NCI-H2196 (cell line): ENCODE results near the gene NDE1.
"Not testable (repeated sequence)": the region's sequence is repeated elsewhere in the genome, so short reads cannot be mapped to it uniquely, and the experiment has no call there.

ENCODE experiments used
- DNase-seq: peaks from one replicate; lab custom pipeline; 2025; ENCODE audit not compliant: unreplicated experiment; lab: John Stamatoyannopoulos, UW

Gene NDE1

GRCh38 chr16:15692508-15692907 lies 42.5 kb downstream of the NDE1 start:
- not testable (repeated sequence) for DNase-seq

DNA sequence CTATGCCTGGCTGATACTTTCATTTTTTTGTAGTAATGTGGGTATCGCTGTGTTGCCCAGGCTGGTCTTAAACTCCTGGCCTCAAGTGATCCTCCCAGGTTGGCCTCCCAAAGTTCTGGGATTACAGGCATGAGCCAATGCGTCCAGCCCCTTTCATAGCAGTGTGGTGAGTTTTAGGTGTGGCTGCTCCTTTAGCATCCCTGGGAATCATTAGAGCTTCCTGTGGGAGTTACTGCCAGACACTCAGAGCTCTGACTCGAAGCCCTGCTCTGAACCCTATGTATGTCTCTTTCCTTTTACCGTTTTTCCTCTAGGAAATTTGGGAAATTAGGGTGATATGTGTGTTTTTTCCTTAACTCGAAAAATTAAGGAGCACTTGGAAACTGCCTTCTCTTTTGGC lies 44.5 kb downstream of the NDE1 start:
- DNase-seq = no peak

GRCh38 chr16:15699819-15700218 lies 49.8 kb downstream of the NDE1 start:
- no peak for DNase-seq

GRCh38 chr16:15701367-15701766 lies 51.3 kb downstream of the NDE1 start:
- no peak for DNase-seq

DNA sequence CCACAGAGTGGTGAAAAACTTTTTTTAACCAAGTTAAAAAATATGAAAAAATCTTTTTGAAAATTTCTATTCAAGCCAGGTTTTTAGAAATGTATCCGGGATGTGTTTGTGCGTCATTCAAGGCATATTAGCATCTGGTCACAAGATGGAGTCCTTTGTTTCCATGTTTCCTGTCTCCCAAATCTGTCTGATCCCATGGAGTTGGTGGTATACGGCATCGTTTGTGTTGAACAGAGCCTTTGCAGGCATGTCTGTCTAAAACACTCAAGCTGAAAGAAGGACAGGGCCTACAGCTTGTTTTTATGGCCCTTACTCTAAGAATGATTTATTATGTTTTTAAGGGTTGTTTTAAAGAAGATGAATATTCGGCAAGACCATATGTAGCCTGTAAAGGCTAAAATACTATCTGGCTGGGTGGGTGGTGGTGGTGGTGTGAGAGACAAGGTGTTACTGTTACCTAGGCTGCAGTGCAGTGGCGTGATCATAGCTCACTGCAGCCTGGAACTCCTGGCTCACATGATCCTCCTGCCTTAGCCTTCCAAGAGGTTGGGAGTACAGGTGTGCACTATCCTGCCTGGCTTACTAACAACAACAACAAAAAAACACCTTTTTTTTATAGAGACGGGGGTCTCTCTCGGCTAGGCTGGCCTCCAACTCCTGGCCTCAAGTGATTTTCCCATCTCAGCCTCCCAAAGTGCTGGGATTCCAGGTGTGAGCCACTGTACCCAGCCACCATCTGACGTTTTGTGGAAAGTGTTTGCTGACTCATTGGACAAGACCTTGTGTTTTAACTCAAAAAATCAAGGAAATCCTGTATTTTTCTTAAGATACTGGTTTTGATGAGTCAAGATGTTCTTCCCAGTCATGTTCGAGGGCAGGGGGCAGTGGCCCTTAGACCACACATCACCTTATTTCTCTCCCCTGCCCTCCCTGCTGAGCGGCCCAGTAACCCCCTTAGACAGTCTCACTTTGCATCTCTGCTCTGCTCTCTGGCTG lies 52.2 kb downstream of the NDE1 start:
- no peak for DNase-seq

DNA sequence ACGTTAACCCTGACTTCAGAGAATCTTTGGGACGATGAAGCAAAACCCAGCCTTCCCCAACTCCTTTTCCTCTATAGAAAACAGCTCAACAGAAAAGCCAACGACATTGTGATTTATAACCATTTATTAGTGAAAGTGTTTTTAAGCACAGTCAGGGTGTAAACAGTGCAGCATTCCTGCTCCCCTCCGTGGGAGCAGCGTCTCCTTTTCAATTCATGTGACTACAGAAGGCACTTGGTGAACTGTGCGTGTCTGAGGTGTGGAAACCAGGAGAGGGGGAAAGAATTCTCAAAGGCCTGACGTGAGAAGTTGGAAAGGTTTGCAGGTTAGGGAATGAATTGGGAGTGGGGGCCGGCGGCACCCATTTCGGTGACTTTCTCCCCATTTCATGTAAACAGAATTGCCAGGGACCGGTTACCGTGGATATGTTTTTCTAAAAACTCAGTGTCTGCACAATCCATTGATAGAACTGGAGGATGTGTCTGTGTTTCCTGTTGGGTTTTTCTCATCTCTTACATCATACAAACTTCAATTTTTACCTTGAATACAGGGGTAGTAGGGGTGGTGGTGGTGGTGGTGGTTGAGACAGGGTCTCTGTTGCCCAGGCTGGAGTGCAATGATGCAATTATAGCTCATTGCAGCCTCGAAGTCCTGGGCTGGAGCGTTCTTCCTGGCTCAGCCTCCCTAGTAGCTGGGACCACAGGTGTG lies 53.1 kb downstream of the NDE1 start:
- DNase-seq = no peak

- peak; percentile 79 for DNase-seq
Observed at GRCh38 chr16:15704545-15704987, 54.5 kb downstream of the NDE1 start.

DNA sequence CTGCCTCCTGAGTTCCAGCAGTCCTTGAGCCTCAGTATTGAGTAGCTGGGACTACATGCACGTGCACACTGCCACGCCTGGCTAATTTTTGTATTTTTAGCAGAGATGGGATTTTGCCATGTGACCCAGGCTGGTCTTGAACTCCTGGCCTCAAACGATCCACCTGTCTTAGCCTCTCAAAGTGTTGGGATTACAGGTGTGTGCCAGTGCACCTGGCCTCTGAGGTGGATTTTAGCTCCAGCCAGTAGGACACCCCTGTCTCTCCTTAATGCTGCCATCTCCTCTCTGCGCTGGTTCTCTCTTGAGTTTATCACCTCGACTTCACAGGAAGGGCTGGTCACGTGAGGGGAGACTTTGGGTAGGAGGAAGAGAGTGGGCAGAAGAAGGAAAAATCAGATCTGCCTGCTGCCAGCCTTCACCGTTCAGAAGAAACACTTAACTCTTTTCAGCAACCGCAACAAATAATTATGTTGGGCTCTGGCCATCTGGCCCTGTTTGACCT lies 55.1 kb downstream of the NDE1 start:
- no peak for DNase-seq

DNA sequence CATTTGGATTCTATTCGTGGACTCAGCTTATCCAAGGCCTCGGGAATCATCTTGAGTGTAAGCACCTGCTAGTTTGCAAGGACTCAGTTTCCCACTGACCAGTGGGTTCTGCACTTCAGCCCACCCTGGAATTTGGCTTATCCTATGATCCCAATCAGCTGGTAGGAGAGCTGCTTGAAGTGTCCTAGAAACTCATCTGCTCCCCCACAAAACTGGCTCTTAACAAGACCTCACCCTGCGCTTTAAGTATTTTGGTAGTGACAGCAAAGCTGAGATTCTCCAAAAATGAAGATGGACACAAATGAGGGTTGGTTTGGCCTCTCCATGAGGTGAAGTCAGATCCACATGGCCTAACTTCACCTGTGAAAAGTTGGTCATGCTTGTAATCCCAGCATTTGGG lies 57.3 kb downstream of the NDE1 start:
- DNase-seq = no peak

GRCh38 chr16:15708096-15708495 lies 58.1 kb downstream of the NDE1 start:
- no peak for DNase-seq

DNA sequence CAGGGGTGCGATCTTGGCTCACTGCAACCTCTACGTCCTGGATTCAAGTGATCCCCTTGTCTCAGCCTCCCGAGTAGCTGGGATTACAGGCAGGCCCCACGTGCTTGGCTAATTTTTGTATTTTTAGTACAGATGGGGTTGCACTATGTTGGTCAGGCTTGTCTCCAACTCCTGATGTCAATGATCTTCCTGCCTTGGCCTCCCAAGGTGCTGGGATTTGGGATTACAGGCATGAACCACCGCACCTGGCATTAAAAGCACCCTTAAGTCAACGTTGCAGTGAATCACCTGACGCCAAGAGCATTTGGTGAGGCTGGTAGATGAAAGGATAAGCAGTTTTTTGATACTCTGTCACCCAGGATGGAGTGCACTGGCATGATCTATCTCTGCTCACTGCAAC lies 59.0 kb downstream of the NDE1 start:
- no peak for DNase-seq

DNA sequence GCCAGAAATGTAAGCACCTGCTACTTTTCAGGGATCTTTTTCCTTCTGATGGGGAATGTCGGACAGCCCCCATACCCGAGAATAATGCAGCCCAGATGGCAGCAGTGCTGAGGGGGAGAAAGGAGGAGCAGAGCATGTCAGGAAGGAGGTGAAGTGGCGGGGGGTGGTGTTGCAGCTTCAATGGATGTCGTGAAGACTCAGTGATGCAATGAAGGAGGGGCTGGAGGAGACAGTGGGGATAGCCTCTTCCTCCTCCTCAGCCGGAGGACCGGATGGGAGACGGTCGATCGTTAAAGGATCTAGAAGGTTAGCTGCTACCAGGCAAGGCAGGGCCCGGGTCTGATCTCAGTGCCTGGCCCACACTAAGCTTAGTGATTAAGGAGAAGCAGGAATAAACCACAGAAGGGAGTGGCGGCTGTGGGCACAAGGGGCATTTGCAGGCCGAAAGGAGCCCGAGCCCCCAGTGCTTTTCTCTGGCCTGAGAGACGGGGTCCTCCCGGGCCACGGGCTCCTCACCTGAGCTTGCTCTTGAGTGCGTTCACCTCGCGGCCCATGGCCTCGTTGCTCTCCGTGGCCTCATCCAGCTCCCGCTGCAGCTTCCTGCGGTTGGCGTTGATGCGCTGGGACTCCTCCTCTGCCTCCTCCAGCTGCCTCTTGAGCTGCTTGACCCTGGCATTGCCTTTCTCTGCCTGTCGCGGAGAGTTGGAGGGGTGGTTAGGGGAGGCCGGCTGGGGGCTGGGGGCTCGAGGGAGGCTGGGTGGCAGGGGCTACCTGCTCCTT lies 64.5 kb downstream of the NDE1 start:
- no peak for DNase-seq

- DNase-seq = no peak
Observed at GRCh38 chr16:15715221-15715620, 65.2 kb downstream of the NDE1 start.

DNA sequence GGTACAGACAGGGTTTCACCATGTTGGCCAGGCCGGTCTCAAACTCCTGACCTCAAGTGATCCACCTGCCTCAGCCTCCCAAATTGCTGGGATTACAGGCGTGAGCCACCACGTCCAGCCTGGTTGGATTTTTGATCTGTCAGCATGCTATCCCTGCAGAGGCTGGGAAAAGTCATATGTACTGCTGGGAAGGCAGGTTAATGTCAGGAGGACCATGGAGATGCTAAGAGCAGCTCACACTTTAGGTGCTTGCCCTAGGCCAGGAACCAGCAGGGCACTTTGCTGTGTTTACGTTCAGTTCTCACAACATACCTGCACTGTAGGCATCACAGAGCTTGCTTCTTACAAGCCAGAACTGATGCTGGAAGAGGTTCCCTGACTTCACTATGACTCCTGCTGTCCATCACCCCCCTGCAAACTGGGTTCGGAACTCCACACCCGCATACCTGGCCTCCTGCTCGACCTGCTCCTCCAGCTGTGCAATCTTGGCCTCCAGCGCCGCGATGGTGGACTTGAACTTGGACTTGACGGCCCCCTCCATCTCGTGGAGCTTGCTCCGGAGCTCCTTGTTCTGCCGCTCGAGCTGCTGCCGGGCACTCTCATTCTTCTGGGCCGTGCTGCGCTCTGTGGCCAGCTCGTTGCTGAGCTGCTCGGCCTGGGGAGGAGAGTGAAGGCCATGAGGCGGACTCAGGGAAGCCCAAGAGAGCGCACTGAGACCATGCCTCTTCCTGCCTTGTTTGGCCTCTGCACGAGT lies 66.8 kb downstream of the NDE1 start:
- no peak for DNase-seq

DNA sequence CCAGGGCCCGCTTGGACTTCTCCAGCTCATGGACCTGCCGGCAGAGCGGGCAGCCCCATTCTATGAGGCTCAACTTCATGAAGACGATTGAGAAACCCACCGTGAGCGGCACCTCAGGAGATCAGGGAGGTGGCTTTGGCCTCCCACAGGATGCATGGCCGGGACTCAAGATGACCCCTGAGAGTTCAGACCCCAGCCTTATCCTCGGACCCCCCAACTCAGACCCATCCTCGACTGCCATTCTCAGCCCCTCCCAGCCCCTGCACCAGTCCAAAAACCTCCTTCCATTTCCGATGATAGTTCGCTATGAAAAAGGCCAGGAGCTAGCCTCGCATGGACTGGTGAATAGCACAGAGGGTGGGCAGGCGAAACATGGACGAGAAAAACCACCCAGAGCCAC lies 71.0 kb downstream of the NDE1 start:
- DNase-seq = no peak

DNA sequence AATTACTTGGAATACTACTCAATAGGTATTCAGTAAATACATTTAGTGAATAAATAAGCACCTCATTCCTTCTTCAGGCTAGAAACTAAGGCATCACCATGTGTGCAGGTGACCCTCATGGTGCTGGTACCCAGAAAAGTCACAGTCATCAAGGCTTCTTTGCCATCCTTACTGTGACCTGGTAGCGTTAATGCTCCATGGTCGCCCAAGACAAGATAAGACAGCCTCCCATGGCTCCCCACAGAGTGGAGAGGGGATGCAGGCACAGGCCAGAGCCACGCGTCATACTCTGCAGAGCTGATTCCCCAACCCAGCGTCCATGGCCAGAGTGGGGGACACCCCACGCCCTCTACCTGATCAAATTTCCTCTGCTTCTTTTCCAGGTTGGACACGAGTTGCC lies 73.8 kb downstream of the NDE1 start:
- no peak for DNase-seq

DNA sequence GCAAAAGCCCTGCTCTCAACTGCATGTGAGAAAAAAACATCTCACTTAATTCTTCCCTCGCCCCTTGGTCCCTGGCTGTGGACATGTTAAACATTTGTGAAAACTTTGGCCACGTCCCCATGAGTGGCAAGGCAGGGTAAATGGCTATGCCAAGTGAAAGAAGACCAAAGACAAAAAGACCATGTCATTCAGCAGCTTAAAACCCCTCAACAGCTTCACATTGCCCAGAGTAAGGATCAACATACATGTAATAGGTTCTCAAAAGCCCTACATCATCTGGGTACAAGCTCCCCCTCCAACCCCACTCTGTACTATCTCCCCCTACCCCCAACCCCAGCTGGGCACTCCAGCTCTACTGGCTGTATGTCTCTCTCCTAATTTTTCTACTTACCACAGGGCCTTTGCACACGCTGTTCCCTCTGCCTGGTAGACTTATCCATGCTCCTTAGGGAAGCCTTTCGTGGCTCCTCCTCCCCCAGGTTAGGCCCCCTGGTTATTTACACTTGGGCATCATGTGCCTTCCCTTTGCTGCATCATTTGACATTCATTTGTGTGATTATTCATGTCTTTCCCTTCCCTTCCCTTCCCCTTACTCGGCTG lies 75.7 kb downstream of the NDE1 start:
- no peak for DNase-seq

GRCh38 chr16:15726715-15727114 lies 76.7 kb downstream of the NDE1 start:
- DNase-seq = no peak

GRCh38 chr16:15727697-15728096 lies 77.7 kb downstream of the NDE1 start:
- DNase-seq = not testable (repeated sequence)

GRCh38 chr16:15729152-15729551 lies 79.1 kb downstream of the NDE1 start:
- DNase-seq = no peak
